PC-9 (cell line): ENCODE data around the gene PMM2.

Source experiments
- CTCF ChIP-seq: fragments of 200-600 bp; sonication (generic); conservative IDR thresholded peaks from 2 replicates; pipeline ENCODE4 v1.6.1; 2017; ENCODE audit warnings: mixed run types, antibody characterized with exemption, mild to moderate bottlenecking, moderate library complexity
- EZH2 ChIP-seq: fragments of 200-600 bp; sonication (generic); IDR thresholded peaks from 2 replicates; pipeline ENCODE4 v1.8.0; 2017; ENCODE audit warnings: antibody characterized with exemption, low read depth

GRCh38 chr16:8853150-8853549 is 55.5 kb downstream of the PMM2 start:
- TF ChIP-seq CTCF (no peak), EZH2 (no peak)
